ENCODE measurements around the gene GPR160. TPM values are rescaled to one million over a fixed set of nuclear protein-coding genes. Genes with fewer than 3 reads are reported as not detected.
A peak's percentile ranks its signal among the peaks of the same experiment; 100 is the strongest.

Gene GPR160
- total and polyA plus RNA-seq, 2 of the 13 experiments (the other 11 are each of a cell fraction or from before 2014, with no cell fraction given) = 12.1 to 23.2 TPM

- TF ChIP-seq KLF16 (CRISPR knock-in tag; IDR thresholded peaks at IDR 0.05) = no peak
- peak; percentile 85 for TF ChIP-seq THRA (CRISPR knock-in tag; IDR thresholded peaks at IDR 0.05; ENCODE audit: borderline replicate concordance)
- TF ChIP-seq BCL3 (CRISPR knock-in tag; IDR thresholded peaks at IDR 0.05) = no peak
- peak; percentile 71 for TF ChIP-seq KAT8 (CRISPR knock-in tag; IDR thresholded peaks at IDR 0.05)
- no peak for TF ChIP-seq RBM22 (optimal IDR thresholded peaks at IDR 0.05; ENCODE audit: low read length)
- no peak for TF ChIP-seq GZF1 (CRISPR knock-in tag; IDR thresholded peaks at IDR 0.05)
- TF ChIP-seq ELF3 (CRISPR knock-in tag; IDR thresholded peaks at IDR 0.05) = peak; percentile 82
- TF ChIP-seq HOXA9 (CRISPR knock-in tag; IDR thresholded peaks at IDR 0.05; ENCODE audit: borderline replicate concordance) = no peak
- TF ChIP-seq CBX5 (CRISPR knock-in tag; IDR thresholded peaks at IDR 0.05; ENCODE audit: borderline replicate concordance) = 0 out of 2 replicates have a peak, but pooled peaks have one; percentile 19
- TF ChIP-seq KLF15 (CRISPR knock-in tag; IDR thresholded peaks at IDR 0.05; ENCODE audit: borderline replicate concordance) = no peak
- no peak for TF ChIP-seq ZSCAN12 (CRISPR knock-in tag; IDR thresholded peaks at IDR 0.05)
- TF ChIP-seq ISL2 (CRISPR knock-in tag; IDR thresholded peaks at IDR 0.05) = peak; percentile 84
- no peak for TF ChIP-seq SP140L (CRISPR knock-in tag; IDR thresholded peaks at IDR 0.05; ENCODE audit: borderline replicate concordance)
- TF ChIP-seq JARID2 (CRISPR knock-in tag; IDR thresholded peaks at IDR 0.05; ENCODE audit: insufficient replicate concordance) = no peak
- no peak for TF ChIP-seq ZFP36 (IDR thresholded peaks at IDR 0.05; ENCODE audit: borderline replicate concordance, low read depth, low read length, partially characterized antibody)
- 0 out of 2 replicates have a peak, but pooled peaks have one; percentile 30 for TF ChIP-seq SP5 (CRISPR knock-in tag; IDR thresholded peaks at IDR 0.05; ENCODE audit: borderline replicate concordance, low read depth)
- TF ChIP-seq SOX5 (CRISPR knock-in tag; IDR thresholded peaks at IDR 0.05; ENCODE audit: borderline replicate concordance) = peak; percentile 82; the same call in 1 of the 2 replicates
- no peak for TF ChIP-seq NFYB (CRISPR knock-in tag; IDR thresholded peaks at IDR 0.05)
- TF ChIP-seq NR2C2 (CRISPR knock-in tag; IDR thresholded peaks at IDR 0.05; ENCODE audit: borderline replicate concordance) = no peak
- no peak for TF ChIP-seq ZHX1 (CRISPR knock-in tag; IDR thresholded peaks at IDR 0.05; ENCODE audit: low read depth)
- TF ChIP-seq ZNF383 (CRISPR knock-in tag; IDR thresholded peaks at IDR 0.05; ENCODE audit: borderline replicate concordance) = no peak
- TF ChIP-seq ZNF878 (CRISPR knock-in tag; IDR thresholded peaks at IDR 0.05) = peak; percentile 73; the same call in 1 of the 2 replicates
- 0 out of 2 replicates have a peak, but pooled peaks have one; percentile 45 for TF ChIP-seq ZNF205 (CRISPR knock-in tag; IDR thresholded peaks at IDR 0.05)
- TF ChIP-seq ZNF644 (CRISPR knock-in tag; IDR thresholded peaks at IDR 0.05; ENCODE audit: low read depth) = peak; percentile 46; the same call in 1 of the 2 replicates
- TF ChIP-seq KLF9 (CRISPR knock-in tag; IDR thresholded peaks at IDR 0.05; ENCODE audit: low read depth) = no peak
- TF ChIP-seq SOX6 (IDR thresholded peaks at IDR 0.05) = no peak
- peak; percentile 89 for TF ChIP-seq SOX6 (CRISPR knock-in tag; IDR thresholded peaks at IDR 0.05)
Observed at GRCh38 chr3:170003881-170004356, 33.9 kb upstream of the GPR160 start (continued).
